NCI-H345 (cell line): ENCODE results near the gene UBA6.
"Not testable (repeated sequence)": the region's sequence is repeated elsewhere in the genome, so short reads cannot be mapped to it uniquely, and the experiment has no call there.

Source experiments
- DNase-seq: peaks from one replicate; lab custom pipeline; 2025; lab: John Stamatoyannopoulos, UW

Gene UBA6

DNA sequence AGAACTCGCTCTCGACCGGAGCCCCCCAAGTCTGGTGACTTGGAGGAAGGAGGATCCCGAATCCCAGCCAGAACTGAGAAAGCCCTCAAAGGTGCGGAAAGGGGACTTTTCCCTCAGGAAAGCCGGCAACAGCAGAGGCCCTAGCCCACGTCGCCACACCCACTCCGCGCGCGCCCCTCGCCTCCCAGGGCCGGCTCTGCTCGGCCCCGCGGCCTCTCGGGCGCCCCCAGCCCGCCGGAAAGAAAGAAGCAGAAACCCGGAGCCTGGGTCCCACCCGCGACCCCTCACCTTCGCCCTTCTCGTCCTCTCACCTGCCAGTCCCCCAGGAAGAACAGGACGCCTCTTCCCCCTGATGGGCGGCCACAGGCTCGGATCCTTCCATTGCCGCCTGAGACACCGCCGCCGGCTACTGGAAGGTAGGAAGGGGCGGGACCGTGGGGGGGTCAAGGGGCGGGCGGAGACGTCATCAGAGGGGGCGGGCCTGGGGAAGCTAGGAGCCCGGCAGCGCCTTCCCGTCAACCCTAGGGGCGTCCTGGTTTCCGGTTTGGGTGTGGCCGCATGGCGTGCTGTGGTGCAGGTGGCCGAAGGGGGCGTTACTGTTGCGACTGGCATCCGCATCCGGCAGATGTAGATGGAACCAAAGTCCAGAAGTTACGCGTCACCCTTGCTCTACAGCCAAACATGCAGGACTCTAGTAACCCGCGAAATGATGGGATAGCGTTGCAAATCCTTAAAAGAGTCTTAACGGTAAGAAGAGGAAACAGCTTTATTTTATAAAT, at the start of gene UBA6:
TSS of gene UBA6 (minus strand) at position 418 of the 779 bp plus-strand sequence. CDS start at position 382, 36 bp downstream.
- peak; percentile 94 for DNase-seq

DNA sequence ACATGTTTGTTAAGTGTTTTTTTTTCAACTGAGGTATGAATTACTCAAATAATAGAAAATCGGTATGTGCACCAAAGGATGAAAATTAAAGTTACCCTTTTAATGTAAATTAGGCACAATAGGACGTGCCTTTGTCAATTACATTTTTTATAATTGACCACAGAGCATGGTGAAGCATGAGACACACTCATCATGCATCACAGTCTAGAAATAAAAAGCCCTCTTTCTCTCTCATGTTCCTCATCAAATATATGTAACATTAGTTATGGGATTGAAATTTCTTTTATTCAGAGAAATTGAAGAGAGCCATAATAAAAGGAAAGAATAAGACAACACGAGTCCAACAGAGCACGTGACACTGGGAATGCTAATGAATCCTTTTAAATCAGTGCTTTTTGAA, 49.7 kb upstream of the UBA6 start:
- DNase-seq: no peak

DNA sequence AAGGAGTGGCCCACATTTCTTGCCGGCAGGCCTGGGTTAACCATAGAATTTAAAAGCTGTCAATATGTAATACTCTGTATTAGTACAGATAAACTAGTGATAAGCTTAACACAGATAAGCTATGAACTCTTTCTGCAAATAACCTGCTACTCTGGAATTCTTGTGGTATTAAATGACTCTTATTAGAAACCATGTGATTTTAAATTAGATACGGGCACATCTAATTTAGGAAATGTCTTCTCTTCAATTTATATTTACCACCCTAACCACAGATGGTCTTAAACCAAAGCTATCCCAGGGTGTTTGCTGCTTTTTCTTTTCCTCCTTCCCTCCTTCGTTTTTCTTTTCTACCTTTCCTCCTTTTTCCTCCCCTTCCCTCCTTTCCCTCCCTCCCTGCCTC, 48.3 kb upstream of the UBA6 start:
- no peak for DNase-seq

DNA sequence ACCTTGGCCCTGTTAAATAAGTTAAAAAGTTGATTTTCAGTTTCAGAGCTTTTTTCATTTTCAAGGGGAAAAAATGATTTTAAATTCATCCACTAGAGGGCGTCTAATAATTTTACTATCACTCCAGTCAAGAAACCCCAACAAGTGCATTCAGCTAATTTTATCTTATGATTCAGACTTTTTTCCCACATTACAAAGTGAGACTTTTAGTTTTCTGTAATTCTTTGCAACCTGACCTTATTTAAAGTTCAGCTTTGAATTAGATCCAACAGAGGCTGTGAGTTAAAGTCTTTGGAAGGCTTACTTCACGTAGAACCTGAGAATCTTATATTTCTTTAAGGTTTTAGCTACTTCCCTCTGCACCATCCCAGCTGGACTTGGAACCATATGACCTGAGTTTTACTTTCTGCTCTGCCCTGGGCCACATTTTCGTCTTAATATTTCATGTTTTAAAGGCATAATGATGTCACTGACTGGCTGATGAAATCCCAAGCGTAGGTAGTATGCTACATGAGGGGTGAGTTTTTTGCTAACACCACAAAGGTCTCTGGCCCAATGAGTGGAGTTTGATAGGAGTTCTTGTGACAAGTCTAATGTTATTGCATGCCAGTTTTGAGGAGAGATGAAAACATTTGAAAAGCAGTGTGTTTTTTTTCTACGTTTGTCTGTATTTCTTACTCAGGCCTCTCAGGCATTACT, 46.0 kb upstream of the UBA6 start:
- peak; percentile 20 for DNase-seq

- no peak for DNase-seq
Measured at GRCh38 chr4:67744561-67745283, 43.8 kb upstream of the UBA6 start.

GRCh38 chr4:67743194-67743593, 42.2 kb upstream of the UBA6 start:
- DNase-seq: no peak

- DNase-seq: no peak
Measured at GRCh38 chr4:67736262-67736661, 35.3 kb upstream of the UBA6 start.

DNA sequence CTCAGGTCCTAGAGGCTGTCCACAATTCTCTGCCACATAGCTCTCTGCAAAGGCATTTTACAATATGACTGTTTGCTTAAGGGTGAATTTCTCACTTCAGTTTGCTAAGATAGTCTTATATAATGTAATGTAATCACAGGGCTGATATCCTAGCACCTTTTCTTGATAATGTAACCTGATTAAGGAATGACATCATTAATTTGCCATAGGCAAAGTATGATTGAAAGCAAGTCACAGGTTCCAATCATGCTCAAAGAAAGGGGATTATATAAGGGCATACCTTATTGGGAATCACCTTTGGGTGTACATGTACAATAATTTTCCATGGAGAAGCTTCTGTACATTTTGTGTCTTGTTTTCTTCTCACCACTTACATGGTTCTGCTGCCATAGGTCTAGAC, 34.4 kb upstream of the UBA6 start:
- DNase-seq: no peak

- DNase-seq: not testable (repeated sequence)
Measured at GRCh38 chr4:67730511-67730910, 29.6 kb upstream of the UBA6 start.

DNA sequence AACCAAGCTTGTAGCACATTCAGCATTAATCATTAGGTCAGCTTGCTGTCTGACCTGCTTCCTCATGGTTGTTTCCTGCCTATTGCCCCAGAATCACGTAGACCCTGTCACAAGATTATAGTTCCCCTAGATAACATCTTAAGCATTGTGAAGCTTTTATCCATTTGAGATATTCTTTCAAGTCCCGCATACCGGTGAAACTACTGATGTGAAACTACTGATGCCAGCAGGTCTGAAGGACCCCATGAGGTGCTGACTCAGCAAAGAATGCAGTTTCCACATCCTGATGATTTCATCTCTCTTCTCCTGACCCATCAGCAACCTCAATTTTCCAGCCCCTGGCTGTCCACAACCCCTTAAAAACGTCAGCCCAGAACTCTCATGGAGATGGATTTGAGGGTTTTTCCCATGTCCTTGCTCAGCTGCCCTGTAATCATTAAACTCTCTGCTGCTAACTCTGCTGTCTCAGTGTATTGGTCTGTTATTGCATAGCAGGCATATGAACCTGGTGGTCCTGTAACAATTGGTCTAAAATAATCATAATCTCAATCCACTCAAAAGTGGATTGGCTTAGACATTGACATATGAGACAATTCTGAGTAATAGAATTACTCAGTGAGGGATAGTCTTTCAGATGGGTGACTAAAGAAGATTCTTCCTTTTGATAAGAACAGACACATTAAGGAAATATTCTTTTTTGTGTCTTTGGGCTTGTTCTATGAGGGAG, 26.3 kb upstream of the UBA6 start:
- no peak for DNase-seq

DNA sequence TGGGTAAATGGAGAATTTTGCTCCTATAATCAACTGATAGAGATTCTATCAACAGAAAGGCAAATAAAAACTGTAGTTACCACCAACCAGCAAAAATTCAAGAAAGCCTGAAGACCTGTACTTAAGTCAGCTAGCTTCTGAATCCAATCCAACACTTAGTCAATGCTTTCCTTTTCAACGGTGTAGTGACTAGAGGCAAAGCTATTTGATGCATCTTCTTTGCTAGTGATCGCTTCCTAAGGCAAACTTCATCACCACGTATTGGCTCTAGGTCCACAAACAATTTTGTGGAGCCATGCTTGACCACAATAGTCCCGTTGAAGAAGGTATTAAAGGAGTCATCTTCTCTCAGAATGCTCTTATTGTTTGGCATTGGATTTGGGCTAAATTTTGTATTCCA, 25.0 kb upstream of the UBA6 start:
- no peak for DNase-seq

DNA sequence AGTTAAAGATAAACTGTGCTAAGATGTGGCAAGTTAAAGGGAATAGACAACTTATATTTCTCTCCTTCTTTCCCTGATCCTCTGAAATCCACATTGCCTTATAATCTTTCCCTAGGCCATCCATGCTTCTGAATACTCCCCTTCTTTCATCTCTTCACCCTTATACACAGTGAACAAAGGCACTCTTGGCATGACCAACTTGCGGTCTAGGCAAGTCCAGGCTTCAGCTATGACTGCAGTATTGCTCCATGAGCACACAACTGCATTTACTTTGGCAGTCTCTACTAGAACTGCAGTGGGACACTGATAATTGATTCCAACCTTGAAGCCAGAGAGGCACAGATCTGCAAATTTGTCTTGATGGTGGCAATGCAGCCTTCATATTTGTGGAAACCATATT, 24.2 kb upstream of the UBA6 start:
- DNase-seq: no peak

GRCh38 chr4:67723949-67724348, 23.0 kb upstream of the UBA6 start:
- no peak for DNase-seq

GRCh38 chr4:67723341-67723740, 22.4 kb upstream of the UBA6 start:
- DNase-seq: no peak

DNA sequence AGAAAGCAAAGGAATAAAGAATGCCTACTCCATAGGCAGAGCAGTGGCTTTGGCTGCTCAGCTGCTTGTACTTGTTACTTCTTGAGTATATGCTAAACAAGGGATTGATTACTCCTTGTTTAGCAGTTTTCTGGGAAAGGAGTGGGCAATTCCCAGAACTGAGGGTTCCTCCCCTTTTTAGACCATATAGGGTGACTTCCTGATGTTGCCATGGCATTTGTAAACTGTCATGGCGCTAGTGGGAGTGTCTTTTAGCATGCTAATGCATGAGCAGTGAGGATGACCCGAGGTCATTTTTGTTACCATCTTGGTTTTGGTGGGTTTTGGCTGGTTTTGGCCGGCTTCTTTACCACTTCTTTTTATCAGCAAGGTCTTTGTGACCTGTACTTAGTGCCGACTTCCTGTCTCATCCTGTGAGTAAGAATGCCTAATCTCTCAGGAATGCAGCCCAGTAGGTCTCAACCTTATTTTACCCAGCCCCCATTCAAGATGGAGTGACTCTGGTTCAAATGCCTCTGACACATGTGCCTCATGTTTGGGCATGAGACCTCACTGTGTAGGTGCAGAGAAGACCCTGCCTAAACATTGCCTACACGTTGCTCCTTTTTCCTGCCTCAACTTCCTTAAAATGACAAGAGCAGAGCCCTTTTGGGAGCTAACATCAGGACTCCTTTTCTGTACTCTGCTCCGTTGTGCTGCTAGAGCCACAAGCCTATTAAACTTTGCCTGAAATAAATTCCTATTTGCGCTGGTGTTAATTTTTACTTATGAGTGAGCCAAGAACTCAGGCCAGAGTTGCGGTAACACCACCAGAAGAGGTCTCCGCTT, 21.0 kb upstream of the UBA6 start:
- DNase-seq: no peak

GRCh38 chr4:67721315-67721769, 20.4 kb upstream of the UBA6 start:
- DNase-seq: no peak

- DNase-seq: no peak
Measured at GRCh38 chr4:67719953-67720617, 19.1 kb upstream of the UBA6 start.

DNA sequence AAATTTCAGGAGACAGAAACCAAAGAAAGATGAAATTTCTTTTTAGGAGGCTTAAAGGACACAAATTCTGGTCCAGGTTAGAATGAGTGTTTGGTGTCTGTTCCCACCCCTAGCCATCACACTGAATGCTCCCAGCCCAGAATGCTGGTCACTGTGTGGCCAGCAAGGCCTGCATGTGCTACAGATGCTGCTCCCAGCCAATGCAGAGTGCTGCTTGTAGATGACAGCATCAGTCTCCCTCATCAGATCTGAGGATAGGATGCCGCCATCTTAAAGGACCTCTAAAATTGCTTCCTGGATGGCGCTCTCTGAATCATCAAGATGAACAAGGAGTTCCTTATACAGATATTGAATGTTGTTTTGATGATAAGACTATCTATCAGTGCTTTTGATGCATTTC, 17.9 kb upstream of the UBA6 start:
- no peak for DNase-seq

DNA sequence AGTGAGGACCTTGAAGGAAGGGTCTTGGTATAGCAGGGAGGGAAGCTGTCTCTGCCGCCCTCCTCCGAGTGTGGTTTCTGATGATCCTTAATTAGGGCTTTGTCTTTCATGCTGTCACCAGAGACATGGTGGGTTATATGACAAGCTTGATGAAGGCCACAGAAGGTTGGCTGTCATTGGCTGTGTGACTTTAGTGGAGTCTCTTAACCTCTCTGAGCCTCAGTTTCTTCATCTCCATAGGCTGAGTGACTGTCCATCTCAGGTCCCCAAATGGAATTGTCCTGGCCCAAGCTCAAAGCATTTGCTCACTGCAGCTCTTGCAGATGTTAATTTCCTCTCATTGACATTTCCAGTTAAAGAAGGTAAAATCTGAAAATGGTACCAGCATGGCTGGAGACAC, 16.6 kb upstream of the UBA6 start:
- no peak for DNase-seq

DNA sequence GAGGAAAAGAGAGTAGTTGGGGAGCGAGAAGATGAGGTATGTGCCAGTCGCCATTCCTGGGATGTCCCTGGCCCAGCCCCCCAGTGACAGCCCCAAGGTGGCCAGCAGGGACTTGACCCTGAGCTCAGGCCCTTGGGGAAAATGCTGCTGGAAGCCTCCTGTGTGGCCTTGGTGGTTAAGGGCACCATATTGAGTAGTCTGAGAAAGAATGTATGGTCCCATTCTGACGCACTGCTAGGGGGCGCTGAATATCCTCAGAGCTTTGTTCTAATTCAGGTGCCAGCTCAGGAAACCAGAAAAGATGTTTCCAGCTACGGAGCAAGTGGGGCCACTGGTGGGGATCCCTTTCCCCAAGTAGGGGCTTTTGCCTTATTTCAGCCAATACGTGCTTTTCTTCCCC, 14.0 kb upstream of the UBA6 start:
- DNase-seq: no peak

DNA sequence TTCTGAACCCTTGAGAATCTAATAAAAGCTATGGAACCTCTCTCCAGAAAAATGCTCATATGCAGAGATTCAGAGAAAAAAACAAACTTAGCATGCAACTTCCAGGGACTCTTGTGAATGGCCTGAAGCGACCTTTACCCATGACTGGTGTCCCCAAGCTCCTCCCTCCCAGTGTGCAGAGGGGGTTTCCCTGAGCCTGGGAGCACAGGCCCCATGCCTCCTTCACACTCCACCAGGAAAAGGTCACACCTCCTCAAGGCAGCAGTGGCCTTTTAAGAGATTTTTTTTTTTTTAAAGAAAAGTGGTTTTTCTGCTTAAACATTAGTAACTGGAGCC, 13.3 kb upstream of the UBA6 start:
- DNase-seq: no peak
